IMR-90 (cell line): ENCODE results near the gene TK2. TPM values are rescaled to one million over a fixed set of nuclear protein-coding genes. Genes with fewer than 3 reads are reported as not detected.

Source experiments
- ATAC-seq: fragments of 200-7000 bp; cut with Tn5 transposase; 2 replicates; pipeline ENCODE4 v1.9.1; 2020; ENCODE audit warnings: low read depth, mild to moderate bottlenecking, moderate library complexity
- BruUV-seq: library from RNA; stranded (reverse); fragments of 400-500 nt; replicated peaks from 2 replicates; lab custom pipeline; 2021; lab: Mats Ljungman, UMichigan
- CTCF ChIA-PET: fragments of 300-600 bp; formaldehyde crosslinking; extraction: SDS; loops from one replicate; lab custom pipeline; 2021; ENCODE audit warnings: antibody characterized with exemption; lab: Yijun Ruan, JAX
- POLR2A ChIA-PET: fragments of 300-600 bp; sonication (Branson Sonifier 250); formaldehyde crosslinking; loops from one replicate; lab custom pipeline; 2022; ENCODE audit warnings: antibody characterized with exemption; ENCODE audit not compliant: unreplicated experiment; lab: Charles Lee
- DNase-seq: peaks from one replicate; pipeline ENCODE4 v3.0.0; 2013
- H2AFZ ChIP-seq: replicated peaks from 2 replicates; pipeline ENCODE3; 2013; ENCODE audit warnings: low read length, mild to moderate bottlenecking; ENCODE audit not compliant: poor library complexity
- H2AK5ac ChIP-seq: 2 replicates; pipeline ENCODE4 v1.6.1; 2013; ENCODE audit warnings: low read depth, low read length, inconsistent platforms
- H2AK9ac ChIP-seq: replicated peaks from 2 replicates; pipeline ENCODE3; 2013; ENCODE audit warnings: mild to moderate bottlenecking, low read depth, low read length, moderate library complexity; ENCODE audit not compliant: poor library complexity
- H2BK120ac ChIP-seq: 2 replicates; pipeline ENCODE4 v1.6.1; 2013; ENCODE audit warnings: low read depth, low read length, inconsistent platforms
- H2BK15ac ChIP-seq: 3 replicates; pipeline ENCODE4 v1.6.1; 2013; ENCODE audit warnings: low read depth, low read length, inconsistent platforms
- H2BK20ac ChIP-seq: 2 replicates; pipeline ENCODE4 v1.6.1; 2013; ENCODE audit warnings: low read depth, mild to moderate bottlenecking, inconsistent platforms, low read length, moderate library complexity
- H2BK5ac ChIP-seq: 2 replicates; pipeline ENCODE4 v1.6.1; 2013; ENCODE audit warnings: mild to moderate bottlenecking, low read depth, low read length, inconsistent platforms; ENCODE audit not compliant: poor library complexity, severe bottlenecking
- H3K14ac ChIP-seq: replicated peaks from 2 replicates; pipeline ENCODE4 v1.6.1; 2013; ENCODE audit warnings: low read depth, low read length, inconsistent platforms
- H3K18ac ChIP-seq: 2 replicates; pipeline ENCODE4 v1.6.1; 2013; ENCODE audit warnings: low read depth, low read length, control low read depth
- H3K23ac ChIP-seq: 2 replicates; pipeline ENCODE4 v1.6.1; 2013; ENCODE audit warnings: low read depth, low read length, inconsistent platforms
- H3K27ac ChIP-seq: 2 replicates; pipeline ENCODE4 v1.5.1; 2013; ENCODE audit warnings: mild to moderate bottlenecking, control low read depth, low read length; ENCODE audit not compliant: insufficient read depth
- H3K27me3 ChIP-seq: 2 replicates; pipeline ENCODE4 v1.6.1; 2013; ENCODE audit warnings: low read length; ENCODE audit not compliant: control insufficient read depth, insufficient read depth
- H3K36me3 ChIP-seq: 2 replicates; pipeline ENCODE4 v1.6.1; 2013; ENCODE audit warnings: low read length, mixed read lengths; ENCODE audit not compliant: control insufficient read depth, insufficient read depth
- H3K4ac ChIP-seq: 2 replicates; pipeline ENCODE4 v1.6.1; 2013; ENCODE audit warnings: low read depth, low read length, inconsistent platforms
- H3K4me1 ChIP-seq: 2 replicates; pipeline ENCODE4 v1.6.1; 2013; ENCODE audit warnings: low read length, mixed read lengths; ENCODE audit not compliant: control insufficient read depth, insufficient read depth
- H3K4me2 ChIP-seq: 2 replicates; pipeline ENCODE4 v1.6.1; 2013; ENCODE audit warnings: low read depth, mild to moderate bottlenecking, control low read depth, low read length, moderate library complexity
- H3K4me3 ChIP-seq: 2 replicates; pipeline ENCODE4 v1.5.1; 2013; ENCODE audit warnings: low read depth, mild to moderate bottlenecking, control low read depth, low read length, moderate library complexity; ENCODE audit not compliant: insufficient read depth
- H3K56ac ChIP-seq: 2 replicates; pipeline ENCODE4 v1.6.1; 2013; ENCODE audit warnings: low read length, inconsistent platforms; ENCODE audit not compliant: insufficient read depth; ENCODE audit errors: extremely low read depth
- H3K79me1 ChIP-seq, 2 experiments: 2 replicates each; pipeline ENCODE4 v1.6.1; 2013; ENCODE audit warnings: low read length in 2 of 2, inconsistent platforms in 1 of 2, low read depth in 1 of 2
- H3K9ac ChIP-seq: 2 replicates; pipeline ENCODE4 v1.6.1; 2013; ENCODE audit warnings: low read depth, low read length, control low read depth
- H3K9me1 ChIP-seq: 2 replicates; pipeline ENCODE4 v1.6.1; 2013; ENCODE audit warnings: low read length, inconsistent platforms; ENCODE audit not compliant: insufficient read depth
- H3K9me3 ChIP-seq: 2 replicates; pipeline ENCODE4 v1.6.1; 2013; ENCODE audit warnings: low read length; ENCODE audit not compliant: control insufficient read depth, insufficient read depth
- H4K20me1 ChIP-seq: 2 replicates; pipeline ENCODE4 v1.6.1; 2013; ENCODE audit warnings: low read length, inconsistent platforms; ENCODE audit not compliant: insufficient read depth
- H4K5ac ChIP-seq: 2 replicates; pipeline ENCODE4 v1.6.1; 2013; ENCODE audit warnings: mild to moderate bottlenecking, low read depth, low read length, control low read depth
- H4K8ac ChIP-seq, 2 experiments: 2 replicates each; pipeline ENCODE4 v1.6.1; 2013; ENCODE audit warnings: low read depth in 2 of 2, low read length in 2 of 2, control low read depth in 1 of 2, inconsistent platforms in 1 of 2
- H4K91ac ChIP-seq: 2 replicates; pipeline ENCODE4 v1.6.1; 2013; ENCODE audit warnings: low read depth, low read length, inconsistent platforms; ENCODE audit not compliant: insufficient read depth
- BHLHE40 ChIP-seq: fragments of 150-350 bp; IDR thresholded peaks from 2 replicates; pipeline ENCODE4 v1.6.1; 2016; ENCODE audit warnings: mild to moderate bottlenecking, low read depth, low read length
- CHD1 ChIP-seq: IDR thresholded peaks from 2 replicates; pipeline ENCODE4 v1.6.1; 2012; ENCODE audit warnings: low read depth, low read length, improper control_type of control experiment
- CTCF ChIP-seq: conservative IDR thresholded peaks from 2 replicates; pipeline ENCODE4 v1.5.1; 2012; ENCODE audit warnings: mild to moderate bottlenecking, low read depth, low read length, improper control_type of control experiment
- ELK1 ChIP-seq: fragments of 150-350 bp; IDR thresholded peaks from 2 replicates; pipeline ENCODE4 v1.6.1; 2016; ENCODE audit warnings: low read depth, mild to moderate bottlenecking, low read length, moderate library complexity, borderline replicate concordance
- MAZ ChIP-seq: IDR thresholded peaks from 2 replicates; pipeline ENCODE4 v1.6.1; 2012; ENCODE audit warnings: low read depth, mild to moderate bottlenecking, low read length, improper control_type of control experiment, moderate library complexity, borderline replicate concordance
- MXI1 ChIP-seq: IDR thresholded peaks from 2 replicates; pipeline ENCODE4 v1.6.1; 2012; ENCODE audit warnings: low read depth, mild to moderate bottlenecking, low read length, moderate library complexity, borderline replicate concordance
- NFE2L2 ChIP-seq: fragments of 150-350 bp; IDR thresholded peaks from 2 replicates; pipeline ENCODE4 v1.6.1; 2016; ENCODE audit warnings: low read depth, mild to moderate bottlenecking, low read length
- RAD21 ChIP-seq: IDR thresholded peaks from 2 replicates; pipeline ENCODE4 v1.6.1; 2012; ENCODE audit warnings: low read length, improper control_type of control experiment
- RCOR1 ChIP-seq: IDR thresholded peaks from 2 replicates; pipeline ENCODE4 v1.6.1; 2012; ENCODE audit warnings: mild to moderate bottlenecking, low read length, improper control_type of control experiment; ENCODE audit not compliant: insufficient replicate concordance
- RFX5 ChIP-seq: IDR thresholded peaks from 2 replicates; pipeline ENCODE4 v1.8.0; 2012; ENCODE audit warnings: low read depth, mild to moderate bottlenecking, low read length, moderate library complexity
- SMC3 ChIP-seq: fragments of 150-350 bp; IDR thresholded peaks from 2 replicates; pipeline ENCODE4 v1.6.1; 2016; ENCODE audit warnings: low read depth, mild to moderate bottlenecking, antibody characterized with exemption, low read length, moderate library complexity
- USF2 ChIP-seq: fragments of 150-350 bp; IDR thresholded peaks from 2 replicates; pipeline ENCODE4 v1.6.1; 2017; ENCODE audit warnings: mild to moderate bottlenecking, antibody characterized with exemption, low read length, low read depth
- WGBS, 2 experiments: methylation state at CpG; one replicate each; pipeline versions ENCODE4 v1.1.5 to v1.1.7; 2013; ENCODE audit warnings: missing lambda C conversion rate in 2 of 2; ENCODE audit not compliant: insufficient read length in 1 of 2; ENCODE audit errors: extremely low coverage in 2 of 2; 5-methylcytosine and 5-hydroxymethylcytosine counted together
- dilution Hi-C: fragments of 300-500 bp; cut with HindIII; formaldehyde crosslinking; loops from one replicate; pipeline ENCODE4 v1.14.3; 2018; ENCODE audit warnings: low sequenced_read_pairs; ENCODE audit not compliant: unreplicated experiment
- in situ Hi-C: fragments of 300-500 bp; cut with MboI; formaldehyde crosslinking; loops from 3 replicates; pipeline ENCODE4 v1.14.3; 2019; ENCODE audit warnings: low sequenced_read_pairs, inconsistent platforms, mixed read lengths
- intact Hi-C: fragments of 100-400 bp; cut with micrococcal nuclease; formaldehyde crosslinking; loops from 2 replicates; pipeline ENCODE4 v1.10.0; 2022
- polyA plus RNA-seq, 3 experiments: library from polyadenylated mRNA; depleted of rRNA; stranded (reverse); fragments of >200 nt; gene quantifications; 2 replicates each; pipeline ENCODE4 v1.2.3, GENCODE V29; 2012; ENCODE audit warnings: low replicate concordance in 1 of 3
- total RNA-seq: library from RNA; depleted of rRNA; stranded (reverse); fragments of >200 nt; gene quantifications from 2 replicates; pipeline ENCODE4 v1.2.3, GENCODE V29; 2012

The TK2 gene
- total and polyA plus RNA-seq, 2 of the 4 experiments (the other 2 are of a cell fraction) = 14.7 to 16.5 TPM

- TF ChIP-seq MXI1 (no peak), SMC3 (peak; percentile 92)
Measured at GRCh38 chr16:66483689-66484452, 66.1 kb downstream of the TK2 start (continued).

- Histone ChIP-seq H2BK120ac (no peak overlapping the region), H3K4me2 (no peak overlapping the region), H3K56ac (no peak overlapping the region), H3K9me3 (no peaks in the 10 kb centered on the region), H4K8ac (no peak overlapping the region), H3K36me3 (no peaks in the 10 kb centered on the region), H3K9ac (no peak overlapping the region), H2AFZ (peak overlapping the region; percentile 5), H4K20me1 (no peaks in the 10 kb centered on the region), H3K14ac (no peak overlapping the region), H3K9me1 (0 out of 2 replicates have a peak, but pooled peaks cover 3% of the 10 kb centered on the region), H3K79me1 (no peaks in the 10 kb centered on the region), H2AK5ac (no peak overlapping the region), H2BK5ac (no peak overlapping the region), H4K91ac (no peak overlapping the region), H3K27me3 (peaks cover 3% of the 10 kb centered on the region; the same call in 1 of the 2 replicates), H2AK9ac (no peak overlapping the region), H2BK15ac (no peak overlapping the region), H3K4ac (no peak overlapping the region), H3K4me3 (no peak overlapping the region), H3K18ac (no peak overlapping the region), H3K23ac (no peak overlapping the region), H3K4me1 (peaks cover 6% of the 10 kb centered on the region; the same call in 1 of the 2 replicates), H3K27ac (no peak overlapping the region), H2BK20ac (no peak overlapping the region), H4K5ac (no peak overlapping the region)
- DNase-seq (no peak), ATAC-seq (no peak)
- intact Hi-C loops (loop anchor here (2.0 to 5.0 kb wide), 2 partner anchors 123 to 205 kb away; partner anchors contain the start of gene CMTM3), dilution Hi-C loops (no loop called here), in situ Hi-C loops (no loop called here)
- BruUV-seq = no TSS peak
- ChIA-PET CTCF (interaction anchor here (1.6 kb wide), 1 partner anchor 75 kb away, joined by 5 read pairs; no protein-coding TSS in a partner anchor), POLR2A (no interaction called here)
- WGBS, 2 experiments = no CpG with 5 or more reads among the region's 7 CpGs
- TF ChIP-seq RFX5 = no peak
- no peak for TF ChIP-seq NFE2L2
- TF ChIP-seq RCOR1 = no peak
- no peak for TF ChIP-seq ELK1
- no peak for TF ChIP-seq CTCF
- no peak for TF ChIP-seq CHD1
- no peak for TF ChIP-seq USF2
- TF ChIP-seq RAD21 = no peak
- no peak for TF ChIP-seq MAZ
- TF ChIP-seq BHLHE40 = no peak
Measured at GRCh38 chr16:66481943-66482390, 68.0 kb downstream of the TK2 start.
